Glutamatergic neuron (in vitro differentiated cells): ENCODE measurements around the gene PLXND1. TPM values are rescaled to one million over a fixed set of nuclear protein-coding genes. Genes with fewer than 3 reads are reported as not detected.
"Not testable (repeated sequence)": the region's sequence is repeated elsewhere in the genome, so short reads cannot be mapped to it uniquely, and the experiment has no call there.

Source experiments
- DNase-seq: peaks from one replicate; pipeline ENCODE4 v3.0.0; 2022
- H3K27ac Mint-ChIP-seq: one replicate; pipeline ENCODE4 v1.8.0; 2020; ENCODE audit warnings: mild to moderate bottlenecking, mixed read lengths, inconsistent platforms; ENCODE audit not compliant: unreplicated experiment
- H3K27me3 Mint-ChIP-seq: one replicate; pipeline ENCODE4 v1.8.0; 2020; ENCODE audit warnings: mild to moderate bottlenecking, moderate library complexity, mixed read lengths, inconsistent platforms; ENCODE audit not compliant: unreplicated experiment
- H3K36me3 Mint-ChIP-seq: one replicate; pipeline ENCODE4 v1.8.0; 2020; ENCODE audit warnings: mild to moderate bottlenecking, mixed read lengths, inconsistent platforms; ENCODE audit not compliant: unreplicated experiment
- H3K4me1 Mint-ChIP-seq: one replicate; pipeline ENCODE4 v1.8.0; 2020; ENCODE audit warnings: mild to moderate bottlenecking, low read depth, mixed read lengths, inconsistent platforms; ENCODE audit not compliant: unreplicated experiment
- H3K4me3 Mint-ChIP-seq: one replicate; pipeline ENCODE4 v1.8.0; 2020; ENCODE audit warnings: mild to moderate bottlenecking, mixed read lengths, inconsistent platforms; ENCODE audit not compliant: unreplicated experiment
- H3K9me3 Mint-ChIP-seq: one replicate; pipeline ENCODE4 v1.8.0; 2020; ENCODE audit warnings: mild to moderate bottlenecking, moderate library complexity, mixed read lengths, inconsistent platforms; ENCODE audit not compliant: unreplicated experiment
- total RNA-seq: library from RNA; stranded (reverse); fragmentation: NEBNext Ultra II Directional; extraction: Animal tissue kit (Norgen Biotek cat#: 25700); gene quantifications from one replicate; pipeline ENCODE4 v1.2.1, GENCODE V29; 2021; ENCODE audit not compliant: unreplicated experiment
- TF ChIP-seq, protein P1 (sequence below): fragments of 200-600 bp; sonication (generic); IDR thresholded peaks from one replicate; pipeline ENCODE4 v1.5.0; 2021; ENCODE audit not compliant: partially characterized antibody, unreplicated experiment

Gene PLXND1
- total RNA-seq, 1 donor from 2014 or later: 72.2 TPM

DNA sequence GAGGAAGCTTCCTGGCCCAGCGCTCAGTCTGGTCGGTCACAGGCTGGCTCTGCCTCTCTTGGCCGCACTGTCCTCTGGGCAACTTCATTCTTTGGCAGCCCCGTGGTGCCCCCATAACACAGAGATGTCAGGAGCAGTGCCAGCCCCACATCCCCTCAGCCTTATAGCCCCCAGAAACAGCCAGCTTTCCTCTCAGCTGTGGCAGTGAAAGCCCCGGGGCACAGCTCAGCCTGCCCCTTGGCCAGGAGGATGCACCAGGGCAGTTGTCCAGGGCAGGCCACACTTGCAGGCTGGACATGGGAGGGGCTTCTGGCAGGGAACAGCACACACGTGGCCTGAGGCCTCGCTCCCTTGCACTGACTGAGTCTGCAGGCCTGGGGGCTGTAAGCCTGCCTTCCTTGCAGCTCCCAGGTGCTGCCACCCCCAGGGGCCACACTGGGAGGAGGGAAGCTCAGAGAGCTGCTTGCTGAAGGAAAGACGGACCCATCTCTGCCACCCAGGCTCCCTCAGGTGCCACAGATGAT, 88.4 kb downstream of the PLXND1 start:
- Mint-ChIP-seq H3K4me3 (no peak overlapping the region), H3K9me3 (peaks cover 6% of the 10 kb centered on the region), H3K27me3 (peaks cover 18% of the 10 kb centered on the region), H3K36me3 (peaks cover 4% of the 10 kb centered on the region), H3K4me1 (peaks cover 12% of the 10 kb centered on the region), H3K27ac (no peak overlapping the region)
- TF ChIP-seq, protein P1, sequence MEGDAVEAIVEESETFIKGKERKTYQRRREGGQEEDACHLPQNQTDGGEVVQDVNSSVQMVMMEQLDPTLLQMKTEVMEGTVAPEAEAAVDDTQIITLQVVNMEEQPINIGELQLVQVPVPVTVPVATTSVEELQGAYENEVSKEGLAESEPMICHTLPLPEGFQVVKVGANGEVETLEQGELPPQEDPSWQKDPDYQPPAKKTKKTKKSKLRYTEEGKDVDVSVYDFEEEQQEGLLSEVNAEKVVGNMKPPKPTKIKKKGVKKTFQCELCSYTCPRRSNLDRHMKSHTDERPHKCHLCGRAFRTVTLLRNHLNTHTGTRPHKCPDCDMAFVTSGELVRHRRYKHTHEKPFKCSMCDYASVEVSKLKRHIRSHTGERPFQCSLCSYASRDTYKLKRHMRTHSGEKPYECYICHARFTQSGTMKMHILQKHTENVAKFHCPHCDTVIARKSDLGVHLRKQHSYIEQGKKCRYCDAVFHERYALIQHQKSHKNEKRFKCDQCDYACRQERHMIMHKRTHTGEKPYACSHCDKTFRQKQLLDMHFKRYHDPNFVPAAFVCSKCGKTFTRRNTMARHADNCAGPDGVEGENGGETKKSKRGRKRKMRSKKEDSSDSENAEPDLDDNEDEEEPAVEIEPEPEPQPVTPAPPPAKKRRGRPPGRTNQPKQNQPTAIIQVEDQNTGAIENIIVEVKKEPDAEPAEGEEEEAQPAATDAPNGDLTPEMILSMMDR: no peak
- no peak for DNase-seq

DNA sequence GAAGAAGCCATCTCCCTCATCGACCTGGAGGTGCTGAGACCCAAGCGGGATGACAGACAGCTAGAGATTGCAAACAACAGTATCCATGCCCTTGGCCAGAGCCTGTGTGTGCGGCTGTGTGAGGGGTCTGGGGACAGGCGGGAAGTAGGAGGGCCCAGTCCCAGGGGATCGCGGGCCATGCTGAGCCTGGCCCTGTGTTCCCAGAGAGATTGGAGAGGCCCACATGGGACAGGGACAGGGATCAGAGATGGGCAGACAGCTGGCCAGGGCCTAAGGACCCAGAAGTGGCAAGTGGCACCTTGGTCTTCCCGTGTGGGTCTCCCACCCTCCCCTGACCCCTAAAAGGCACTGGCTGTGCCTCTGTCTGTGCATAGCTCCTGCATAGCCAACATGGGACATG, 89.0 kb downstream of the PLXND1 start:
- no peak for DNase-seq
- Mint-ChIP-seq H3K36me3 (peaks cover 4% of the 10 kb centered on the region), H3K27ac (no peak overlapping the region), H3K4me1 (peaks cover 11% of the 10 kb centered on the region), H3K4me3 (no peak overlapping the region), H3K27me3 (peaks cover 21% of the 10 kb centered on the region), H3K9me3 (peaks cover 7% of the 10 kb centered on the region)
- TF ChIP-seq, protein P1: no peak

DNA sequence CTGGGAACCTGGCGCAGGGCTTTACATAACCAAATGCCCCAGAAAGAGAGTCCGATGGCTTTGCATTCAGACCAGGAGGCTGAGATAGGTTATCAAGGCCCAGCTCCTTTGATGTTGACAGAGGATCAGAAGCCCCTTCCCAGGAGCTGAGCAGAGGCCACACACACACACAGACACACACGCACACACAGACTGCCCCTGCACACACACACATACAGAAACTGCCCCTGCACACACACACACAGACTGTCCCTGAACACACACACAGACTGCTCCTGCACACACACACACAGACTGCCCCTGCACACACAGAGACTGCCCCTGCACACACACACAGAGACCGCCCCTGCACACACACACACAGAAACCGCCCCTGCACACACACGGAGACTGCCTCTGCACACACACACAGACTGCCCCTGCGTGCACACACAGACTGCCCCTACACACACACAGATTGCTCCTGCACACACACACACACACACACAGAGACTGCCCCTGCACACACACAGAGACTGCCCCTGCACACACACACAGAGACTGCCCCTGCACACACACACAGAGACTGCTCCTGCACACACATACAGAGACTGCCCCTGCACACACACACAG, 90.5 kb downstream of the PLXND1 start:
- H3K36me3 Mint-ChIP-seq, H3K4me1 Mint-ChIP-seq, H3K27ac Mint-ChIP-seq, DNase-seq, H3K4me3 Mint-ChIP-seq, H3K9me3 Mint-ChIP-seq: not testable (repeated sequence)
- peaks cover 21% of the 10 kb centered on the region for H3K27me3 Mint-ChIP-seq

DNA sequence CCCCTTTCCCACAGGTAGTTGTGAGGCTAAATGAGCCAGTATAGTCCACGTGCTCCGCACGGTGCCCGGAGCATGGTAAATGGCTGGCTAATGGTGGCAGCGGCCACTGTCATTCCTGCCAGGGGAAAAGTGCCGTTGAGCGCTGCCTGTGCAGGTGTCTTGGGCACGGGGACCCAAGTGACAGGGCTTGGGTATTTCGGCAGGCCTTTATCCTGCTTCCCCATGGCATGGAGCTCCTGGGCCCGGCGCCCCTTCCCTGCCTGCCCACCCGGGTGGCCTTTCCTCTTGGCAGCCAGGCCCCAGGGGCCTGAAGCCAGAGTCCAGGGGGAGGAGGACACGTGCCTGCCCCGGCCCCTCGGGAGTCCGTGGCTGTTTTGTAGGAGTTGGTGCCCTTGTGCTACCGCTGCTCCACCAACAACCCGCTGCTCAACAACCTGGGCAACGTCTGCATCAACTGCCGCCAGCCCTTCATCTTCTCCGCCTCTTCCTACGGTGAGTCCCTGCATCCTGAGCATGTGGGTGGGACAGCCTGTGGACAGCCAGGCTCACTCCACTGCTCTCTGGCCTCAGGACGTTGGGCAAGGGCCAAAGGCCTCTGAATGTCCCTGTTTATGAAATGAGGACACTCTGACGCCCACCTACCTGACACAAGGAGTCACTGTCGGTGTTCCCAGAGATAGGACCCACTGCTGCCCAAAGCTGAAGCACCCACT, 91.2 kb downstream of the PLXND1 start:
- not testable (repeated sequence) for H3K36me3 Mint-ChIP-seq, H3K27ac Mint-ChIP-seq, H3K4me3 Mint-ChIP-seq, DNase-seq, H3K4me1 Mint-ChIP-seq, H3K9me3 Mint-ChIP-seq
- peaks cover 20% of the 10 kb centered on the region for H3K27me3 Mint-ChIP-seq

DNA sequence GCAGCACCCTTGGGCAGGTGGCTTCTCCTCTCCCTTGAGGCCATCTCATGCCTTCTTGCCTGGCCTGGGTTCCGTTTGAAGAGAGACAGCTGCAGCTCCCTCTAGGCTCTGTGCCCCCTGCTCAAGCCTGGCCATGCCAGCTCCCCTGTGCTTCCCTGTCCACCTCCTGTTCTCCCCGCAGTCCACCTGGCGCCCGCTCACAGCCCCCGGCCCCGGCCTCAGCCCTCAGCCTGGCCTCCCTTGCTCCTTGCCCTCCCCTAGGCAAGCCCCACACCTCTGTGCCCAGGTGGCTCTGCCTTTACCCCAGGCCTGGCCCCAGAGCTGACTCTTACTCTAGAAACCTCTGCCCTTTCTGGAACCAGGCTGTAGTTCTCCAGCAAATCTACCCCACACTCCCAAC, 91.9 kb downstream of the PLXND1 start:
- Mint-ChIP-seq H3K4me3 (no peak overlapping the region), H3K27me3 (peaks cover 20% of the 10 kb centered on the region), H3K36me3 (no peaks in the 10 kb centered on the region), H3K27ac (no peak overlapping the region), H3K4me1 (peaks cover 2% of the 10 kb centered on the region), H3K9me3 (peaks cover 7% of the 10 kb centered on the region)
- TF ChIP-seq, protein P1: no peak
- no peak for DNase-seq

DNA sequence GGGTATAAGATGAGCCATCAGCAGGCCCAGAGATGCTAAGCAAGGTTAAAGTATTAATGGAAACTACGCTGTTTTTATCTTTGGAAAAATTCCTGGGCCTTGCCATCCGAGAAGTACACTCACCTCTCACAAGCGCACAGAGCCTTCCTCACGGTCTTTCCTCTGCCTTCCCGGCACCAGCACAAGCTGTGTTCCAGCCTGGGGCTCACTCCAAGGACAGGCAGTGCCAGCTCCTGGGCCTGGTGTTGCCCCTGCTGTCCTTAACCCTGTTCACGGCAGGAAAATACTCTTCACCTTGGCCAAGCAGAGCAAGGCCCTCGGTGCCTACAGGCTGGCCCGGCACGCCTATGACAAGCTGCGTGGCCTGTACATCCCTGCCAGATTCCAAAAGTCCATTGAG, 92.4 kb downstream of the PLXND1 start:
- Mint-ChIP-seq H3K27me3 (peaks cover 20% of the 10 kb centered on the region), H3K4me1 (peaks cover 2% of the 10 kb centered on the region), H3K9me3 (peaks cover 7% of the 10 kb centered on the region), H3K4me3 (no peak overlapping the region), H3K27ac (no peak overlapping the region), H3K36me3 (no peaks in the 10 kb centered on the region)
- TF ChIP-seq, protein P1: no peak
- DNase-seq: no peak
